Activated naive CD4-positive, alpha-beta T cell treated with anti-CD3 and anti-CD28 coated beads, Interleukin-2, amount 10 ng/mL, durations not matched to agents 7 days and 5 days (primary cell): Measurements from ENCODE around the gene NUP35.

Source experiments
- CTCF ChIA-PET: fragments of 350-600 bp; sonication (Branson Sonifier 250); formaldehyde crosslinking; loops from one replicate; lab custom pipeline; 2021; ENCODE audit warnings: antibody characterized with exemption; lab: Charles Lee
- DNase-seq: peaks from one replicate; pipeline ENCODE4 v3.0.0-alpha.2; 2020
- H3K27ac Mint-ChIP-seq: one replicate; pipeline ENCODE4 v1.8.0; 2021; ENCODE audit warnings: mild to moderate bottlenecking, moderate library complexity, mixed read lengths
- H3K27me3 Mint-ChIP-seq: one replicate; pipeline ENCODE4 v1.8.0; 2021; ENCODE audit warnings: mild to moderate bottlenecking, mixed read lengths
- H3K36me3 Mint-ChIP-seq: one replicate; pipeline ENCODE4 v1.8.0; 2021; ENCODE audit warnings: mixed read lengths
- H3K4me1 Mint-ChIP-seq: one replicate; pipeline ENCODE4 v1.8.0; 2021; ENCODE audit warnings: mixed read lengths
- H3K4me3 Mint-ChIP-seq: one replicate; pipeline ENCODE4 v1.8.0; 2021; ENCODE audit warnings: mild to moderate bottlenecking, moderate library complexity, mixed read lengths
- H3K9me3 Mint-ChIP-seq: one replicate; pipeline ENCODE4 v1.8.0; 2021; ENCODE audit warnings: mixed read lengths

Gene NUP35

DNA sequence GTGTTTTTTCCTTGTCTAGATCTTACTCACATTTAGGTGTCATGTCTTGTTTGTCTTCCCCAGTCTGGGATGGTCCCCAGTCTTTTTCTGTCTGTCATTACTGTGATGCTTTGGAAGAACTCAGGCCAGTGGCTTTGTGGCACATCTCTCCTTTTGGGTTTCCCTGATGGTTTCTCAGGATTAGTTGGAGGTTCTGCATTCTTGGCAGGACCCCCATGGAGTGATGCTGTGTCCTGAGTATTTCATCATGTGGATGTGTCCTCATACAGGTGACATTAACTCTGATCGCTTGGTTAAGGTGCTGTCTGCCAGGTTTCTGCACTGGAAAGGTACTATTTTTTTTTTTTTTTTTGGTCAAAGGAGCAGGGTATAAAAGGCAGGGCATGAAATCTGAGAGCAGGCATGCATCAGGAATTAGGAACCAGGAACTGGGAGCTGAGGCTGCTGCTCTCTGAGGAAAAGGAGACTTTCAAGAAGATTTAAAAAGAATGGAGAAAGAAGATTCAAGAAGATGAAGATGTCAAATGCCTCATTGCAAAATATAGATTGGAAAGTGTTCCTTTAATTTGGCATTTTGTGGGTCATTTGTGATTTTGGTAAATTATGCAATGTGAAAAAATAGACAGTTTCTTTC, 85.3 kb downstream of the NUP35 start:
- DNase-seq: no peak
- no peaks in the 10 kb centered on the region for H3K27me3 Mint-ChIP-seq
- no peak overlapping the region for H3K27ac Mint-ChIP-seq
- H3K4me1 Mint-ChIP-seq: peaks cover 12% of the 10 kb centered on the region
- H3K9me3 Mint-ChIP-seq: no peaks in the 10 kb centered on the region
- CTCF ChIA-PET: no interaction called here
- H3K36me3 Mint-ChIP-seq: peaks cover 4% of the 10 kb centered on the region
- H3K4me3 Mint-ChIP-seq: no peak overlapping the region
